Activated T-helper 1 cell treated with anti-CD3 and anti-CD28 coated beads, Interleukin-12 subunit alpha, Interleukin-12 subunit beta, Interleukin-2, Interleukin-4 antibody, amounts not matched to agents 30 ng/mL and 10 ng/mL and 1 ng/mL, durations not matched to agents 14 hours and 24 hours and 36 hours (primary cell): ENCODE data around the gene PCDH15. TPM values are rescaled to one million over a fixed set of nuclear protein-coding genes. Genes with fewer than 3 reads are reported as not detected.

Experiments
- DNase-seq: peaks from one replicate; pipeline ENCODE4 v3.0.0; 2021; ENCODE audit warnings: low spot score
- H3K27ac Mint-ChIP-seq: one replicate; pipeline ENCODE4 v1.8.0; 2021; ENCODE audit warnings: mild to moderate bottlenecking, mixed read lengths
- H3K27me3 Mint-ChIP-seq: one replicate; pipeline ENCODE4 v1.8.0; 2022; ENCODE audit warnings: mild to moderate bottlenecking, moderate library complexity, mixed read lengths; ENCODE audit not compliant: insufficient read depth
- H3K36me3 Mint-ChIP-seq: one replicate; pipeline ENCODE4 v1.8.0; 2021; ENCODE audit warnings: low read depth, mixed read lengths
- H3K4me1 Mint-ChIP-seq: one replicate; pipeline ENCODE4 v1.8.0; 2021; ENCODE audit warnings: low read depth, mixed read lengths
- H3K4me3 Mint-ChIP-seq: one replicate; pipeline ENCODE4 v1.8.0; 2021; ENCODE audit warnings: mild to moderate bottlenecking, moderate library complexity, mixed read lengths
- H3K9me3 Mint-ChIP-seq: one replicate; pipeline ENCODE4 v1.8.0; 2021; ENCODE audit warnings: mixed read lengths
- intact Hi-C: fragments of 100-400 bp; cut with micrococcal nuclease; formaldehyde crosslinking; loops from one replicate; pipeline ENCODE4 v1.15.1; 2024
- total RNA-seq: library from RNA; stranded (reverse); gene quantifications from 2 replicates; pipeline ENCODE4 v1.2.3, GENCODE V29; 2022

Gene PCDH15
- total RNA-seq, 1 donor from 2014 or later = not detected

- Mint-ChIP-seq H3K36me3 (no peaks in the 10 kb centered on the region), H3K9me3 (peaks cover 13% of the 10 kb centered on the region)
- intact Hi-C loops = no loop called here
These were observed 299.1 kb downstream of the PCDH15 start for GRCh38 chr10:54501929-54502328.

GRCh38 chr10:54496852-54497251 lies 304.2 kb downstream of the PCDH15 start:
- intact Hi-C loops = no loop called here
- Mint-ChIP-seq H3K9me3 (peaks cover 27% of the 10 kb centered on the region), H3K36me3 (no peaks in the 10 kb centered on the region), H3K27ac (no peak overlapping the region), H3K4me3 (no peak overlapping the region), H3K4me1 (no peaks in the 10 kb centered on the region), H3K27me3 (no peaks in the 10 kb centered on the region)
- no peak for DNase-seq

More at GRCh38 chr10:54501929-54502328, 299.1 kb downstream of the PCDH15 start:
- Mint-ChIP-seq H3K4me1 (no peaks in the 10 kb centered on the region), H3K27ac (no peak overlapping the region), H3K4me3 (no peak overlapping the region), H3K27me3 (no peaks in the 10 kb centered on the region)
- no peak for DNase-seq

GRCh38 chr10:54487743-54488142 lies 313.3 kb downstream of the PCDH15 start:
- DNase-seq = no peak
- Mint-ChIP-seq H3K4me3 (no peak overlapping the region), H3K27ac (no peak overlapping the region), H3K36me3 (no peaks in the 10 kb centered on the region), H3K4me1 (no peaks in the 10 kb centered on the region), H3K9me3 (peaks cover 3% of the 10 kb centered on the region), H3K27me3 (no peaks in the 10 kb centered on the region)
- intact Hi-C loops = no loop called here

- no peak overlapping the region for H3K27ac Mint-ChIP-seq
- H3K9me3 Mint-ChIP-seq = peaks cover 3% of the 10 kb centered on the region
- H3K27me3 Mint-ChIP-seq = no peaks in the 10 kb centered on the region
- H3K36me3 Mint-ChIP-seq = no peaks in the 10 kb centered on the region
- no peaks in the 10 kb centered on the region for H3K4me1 Mint-ChIP-seq
- intact Hi-C loops = no loop called here
- H3K4me3 Mint-ChIP-seq = no peak overlapping the region
- DNase-seq = no peak
These were observed 315.1 kb downstream of the PCDH15 start for GRCh38 chr10:54485971-54486370.

- DNase-seq = no peak
- Mint-ChIP-seq H3K9me3 (peaks cover 3% of the 10 kb centered on the region), H3K27ac (no peak overlapping the region), H3K36me3 (no peaks in the 10 kb centered on the region), H3K27me3 (no peaks in the 10 kb centered on the region), H3K4me3 (no peak overlapping the region), H3K4me1 (no peaks in the 10 kb centered on the region)
- intact Hi-C loops = no loop called here
These were observed 316.8 kb downstream of the PCDH15 start for GRCh38 chr10:54484186-54484585.

- H3K27me3 Mint-ChIP-seq = no peaks in the 10 kb centered on the region
- intact Hi-C loops = no loop called here
- no peaks in the 10 kb centered on the region for H3K36me3 Mint-ChIP-seq
- no peak for DNase-seq
- no peak overlapping the region for H3K27ac Mint-ChIP-seq
- no peak overlapping the region for H3K4me3 Mint-ChIP-seq
- no peaks in the 10 kb centered on the region for H3K4me1 Mint-ChIP-seq
- no peaks in the 10 kb centered on the region for H3K9me3 Mint-ChIP-seq
These were observed 322.4 kb downstream of the PCDH15 start for GRCh38 chr10:54478601-54479000.

- DNase-seq = no peak
- Mint-ChIP-seq H3K4me1 (no peaks in the 10 kb centered on the region), H3K36me3 (no peaks in the 10 kb centered on the region), H3K27ac (no peak overlapping the region), H3K27me3 (no peaks in the 10 kb centered on the region), H3K9me3 (no peaks in the 10 kb centered on the region), H3K4me3 (no peak overlapping the region)
- intact Hi-C loops = no loop called here
These were observed 323.3 kb downstream of the PCDH15 start for GRCh38 chr10:54477738-54478137.

- H3K9me3 Mint-ChIP-seq = no peaks in the 10 kb centered on the region
- intact Hi-C loops = no loop called here
- H3K4me3 Mint-ChIP-seq = no peak overlapping the region
- H3K27ac Mint-ChIP-seq = no peak overlapping the region
- DNase-seq = no peak
- H3K4me1 Mint-ChIP-seq = no peaks in the 10 kb centered on the region
- H3K36me3 Mint-ChIP-seq = no peaks in the 10 kb centered on the region
- no peaks in the 10 kb centered on the region for H3K27me3 Mint-ChIP-seq
These were observed 330.8 kb downstream of the PCDH15 start for GRCh38 chr10:54470324-54470631.

GRCh38 chr10:54469587-54470323 lies 331.3 kb downstream of the PCDH15 start:
- no peak for DNase-seq
- Mint-ChIP-seq H3K9me3 (no peaks in the 10 kb centered on the region), H3K36me3 (no peaks in the 10 kb centered on the region), H3K4me3 (no peak overlapping the region), H3K27ac (no peak overlapping the region), H3K4me1 (no peaks in the 10 kb centered on the region), H3K27me3 (no peaks in the 10 kb centered on the region)
- intact Hi-C loops = no loop called here

- no peak overlapping the region for H3K27ac Mint-ChIP-seq
- no peaks in the 10 kb centered on the region for H3K36me3 Mint-ChIP-seq
- H3K9me3 Mint-ChIP-seq = peaks cover 6% of the 10 kb centered on the region
- H3K4me1 Mint-ChIP-seq = no peaks in the 10 kb centered on the region
- no peak overlapping the region for H3K4me3 Mint-ChIP-seq
- intact Hi-C loops = no loop called here
- no peaks in the 10 kb centered on the region for H3K27me3 Mint-ChIP-seq
- no peak for DNase-seq
These were observed 346.8 kb downstream of the PCDH15 start for GRCh38 chr10:54454271-54454670.

- Mint-ChIP-seq H3K9me3 (no peaks in the 10 kb centered on the region), H3K27ac (no peak overlapping the region), H3K36me3 (no peaks in the 10 kb centered on the region), H3K4me3 (no peak overlapping the region), H3K4me1 (no peaks in the 10 kb centered on the region), H3K27me3 (no peaks in the 10 kb centered on the region)
- DNase-seq = no peak
- intact Hi-C loops = no loop called here
These were observed 352.0 kb downstream of the PCDH15 start for GRCh38 chr10:54449056-54449455.

- Mint-ChIP-seq H3K27ac (no peak overlapping the region), H3K4me1 (no peaks in the 10 kb centered on the region)
- intact Hi-C loops = no loop called here
These were observed 356.9 kb downstream of the PCDH15 start for GRCh38 chr10:54444170-54444569.

GRCh38 chr10:54441275-54441674 lies 359.8 kb downstream of the PCDH15 start:
- DNase-seq = no peak
- H3K9me3 Mint-ChIP-seq = no peaks in the 10 kb centered on the region
- no peaks in the 10 kb centered on the region for H3K36me3 Mint-ChIP-seq
- H3K27me3 Mint-ChIP-seq = no peaks in the 10 kb centered on the region
- no peaks in the 10 kb centered on the region for H3K4me1 Mint-ChIP-seq
- no peak overlapping the region for H3K4me3 Mint-ChIP-seq
- no peak overlapping the region for H3K27ac Mint-ChIP-seq
- intact Hi-C loops = no loop called here

More at GRCh38 chr10:54444170-54444569, 356.9 kb downstream of the PCDH15 start:
- Mint-ChIP-seq H3K4me3 (no peak overlapping the region), H3K9me3 (no peaks in the 10 kb centered on the region), H3K36me3 (no peaks in the 10 kb centered on the region), H3K27me3 (no peaks in the 10 kb centered on the region)
- no peak for DNase-seq

- no peak overlapping the region for H3K27ac Mint-ChIP-seq
- H3K9me3 Mint-ChIP-seq = peaks cover 4% of the 10 kb centered on the region
- H3K36me3 Mint-ChIP-seq = no peaks in the 10 kb centered on the region
- H3K27me3 Mint-ChIP-seq = peaks cover 1% of the 10 kb centered on the region
- DNase-seq = no peak
- no peaks in the 10 kb centered on the region for H3K4me1 Mint-ChIP-seq
- intact Hi-C loops = no loop called here
- H3K4me3 Mint-ChIP-seq = no peak overlapping the region
These were observed 366.2 kb downstream of the PCDH15 start for GRCh38 chr10:54434782-54435181.
